Measurements from ENCODE around the gene KRTAP15-1. TPM values are rescaled to one million over a fixed set of nuclear protein-coding genes. Genes with fewer than 3 reads are reported as not detected.

KRTAP15-1 gene
- total RNA-seq, 1 experiment from 2014 or later: not detected

DNA sequence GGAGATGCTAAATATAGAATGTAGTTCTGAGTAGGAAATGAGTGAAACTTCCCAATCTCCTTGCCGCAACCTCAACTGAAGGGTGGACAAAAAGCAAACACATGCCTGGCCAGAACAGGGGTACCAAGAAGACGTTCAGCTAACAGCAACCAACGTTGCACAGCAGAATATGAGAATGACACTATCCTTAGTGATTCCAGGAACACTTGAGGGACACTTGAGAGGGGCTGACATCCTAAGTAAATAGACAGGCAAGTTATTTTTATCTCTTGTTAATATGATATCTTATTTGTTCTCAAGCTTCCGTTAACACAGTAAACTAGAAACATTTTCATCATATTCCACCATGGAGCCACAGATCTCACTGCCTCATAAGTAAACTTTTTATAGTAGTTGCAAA lies 39.2 kb downstream of the KRTAP15-1 start:
- Histone ChIP-seq H3K4ac (ENCODE audit: low read depth, low read length) (no peak overlapping the region), H4K8ac (replicated peaks; ENCODE audit: insufficient read length, low read depth, low read length) (no peak overlapping the region), H2BK12ac (ENCODE audit: insufficient read length, low read depth, low read length) (no peak overlapping the region), H2BK5ac (ENCODE audit: insufficient read length, low read length) (no peak overlapping the region), H3K4me2 (ENCODE audit: insufficient read depth, insufficient read length, low read length) (no peak overlapping the region), H3K27ac (ENCODE audit: insufficient read length, low read depth, low read length) (no peak overlapping the region), H2BK120ac (ENCODE audit: low read depth, low read length, poor library complexity, severe bottlenecking) (no peak overlapping the region), H3K9ac (ENCODE audit: extremely low read depth, insufficient read length, low read length) (no peak overlapping the region), H3K56ac (ENCODE audit: insufficient read length, low read depth, low read length) (no peak overlapping the region), H2AFZ (ENCODE audit: low read length) (no peak overlapping the region), H3T11ph (ENCODE audit: low read length) (no peak overlapping the region), H3K23me2 (ENCODE audit: insufficient read length, low read depth, low read length, poor library complexity, severe bottlenecking) (no peaks in the 10 kb centered on the region), H4K5ac (ENCODE audit: insufficient read length, low read depth, low read length) (no peak overlapping the region), H2AK5ac (ENCODE audit: insufficient read length, low read length) (no peak overlapping the region), H3K18ac (ENCODE audit: insufficient read length, low read depth, low read length) (no peak overlapping the region), H2BK20ac (ENCODE audit: low read depth, low read length, poor library complexity, severe bottlenecking) (no peak overlapping the region), H3K9me3 (ENCODE audit: control insufficient read depth, low read depth, low read length) (no peaks in the 10 kb centered on the region), H3K23ac (ENCODE audit: insufficient read length, low read depth, low read length) (no peak overlapping the region), H3K79me1 (ENCODE audit: insufficient read depth, low read depth, low read length, poor library complexity, severe bottlenecking) (no peaks in the 10 kb centered on the region), H3K4me1 (ENCODE audit: insufficient read depth, low read length) (no peaks in the 10 kb centered on the region), H4K91ac (ENCODE audit: insufficient read length, low read depth, low read length) (no peak overlapping the region), H3K14ac (ENCODE audit: insufficient read depth, low read length) (no peak overlapping the region), H3K27me3 (ENCODE audit: insufficient read depth, low read length) (no peaks in the 10 kb centered on the region), H4K20me1 (ENCODE audit: control insufficient read depth, insufficient read depth, insufficient read length) (no peaks in the 10 kb centered on the region), H3K79me2 (ENCODE audit: insufficient read depth, low read length) (no peaks in the 10 kb centered on the region), H2BK15ac (ENCODE audit: low read depth, low read length) (no peak overlapping the region)
- no peaks in the 10 kb centered on the region for H3K36me3 Mint-ChIP-seq (ENCODE audit: insufficient read depth in 1 of 3, low read depth in 3 of 3)
- TF ChIP-seq, protein P1, sequence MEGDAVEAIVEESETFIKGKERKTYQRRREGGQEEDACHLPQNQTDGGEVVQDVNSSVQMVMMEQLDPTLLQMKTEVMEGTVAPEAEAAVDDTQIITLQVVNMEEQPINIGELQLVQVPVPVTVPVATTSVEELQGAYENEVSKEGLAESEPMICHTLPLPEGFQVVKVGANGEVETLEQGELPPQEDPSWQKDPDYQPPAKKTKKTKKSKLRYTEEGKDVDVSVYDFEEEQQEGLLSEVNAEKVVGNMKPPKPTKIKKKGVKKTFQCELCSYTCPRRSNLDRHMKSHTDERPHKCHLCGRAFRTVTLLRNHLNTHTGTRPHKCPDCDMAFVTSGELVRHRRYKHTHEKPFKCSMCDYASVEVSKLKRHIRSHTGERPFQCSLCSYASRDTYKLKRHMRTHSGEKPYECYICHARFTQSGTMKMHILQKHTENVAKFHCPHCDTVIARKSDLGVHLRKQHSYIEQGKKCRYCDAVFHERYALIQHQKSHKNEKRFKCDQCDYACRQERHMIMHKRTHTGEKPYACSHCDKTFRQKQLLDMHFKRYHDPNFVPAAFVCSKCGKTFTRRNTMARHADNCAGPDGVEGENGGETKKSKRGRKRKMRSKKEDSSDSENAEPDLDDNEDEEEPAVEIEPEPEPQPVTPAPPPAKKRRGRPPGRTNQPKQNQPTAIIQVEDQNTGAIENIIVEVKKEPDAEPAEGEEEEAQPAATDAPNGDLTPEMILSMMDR (conservative IDR thresholded peaks at IDR 0.05): no peak
- no CpG with 5 or more reads among the region's 4 CpGs for WGBS (ENCODE audit: extremely low coverage, insufficient read length, low lambda C conversion rate)
- no peaks in the 10 kb centered on the region for H3K27me3 Mint-ChIP-seq (ENCODE audit: low read depth)
- no peak overlapping the region for H3K4me3 Mint-ChIP-seq
- no peak overlapping the region for H3K27ac Mint-ChIP-seq
- H3K4me1 Mint-ChIP-seq: no peaks in the 10 kb centered on the region
- no peaks in the 10 kb centered on the region for H3K9me3 Mint-ChIP-seq
- no peak for DNase-seq

All from H9 (cell line).